Ishikawa (cell line): ENCODE measurements around the gene PRR5L.

Source experiments
- CEBPB ChIP-seq: IDR thresholded peaks from 2 replicates; pipeline ENCODE4 v1.6.1; 2012
- EGR1 ChIP-seq: IDR thresholded peaks from 2 replicates; pipeline ENCODE4 v1.6.1; 2012
- EP300 ChIP-seq: IDR thresholded peaks from 2 replicates; pipeline ENCODE4 v1.6.1; 2012; ENCODE audit warnings: borderline replicate concordance
- FOXM1 ChIP-seq: IDR thresholded peaks from 2 replicates; pipeline ENCODE4 v1.6.1; 2012; ENCODE audit warnings: low read depth, borderline replicate concordance
- TAF1 ChIP-seq: IDR thresholded peaks from 2 replicates; pipeline ENCODE4 v1.6.1; 2012; ENCODE audit warnings: low read depth, mild to moderate bottlenecking
- TCF12 ChIP-seq: IDR thresholded peaks from 2 replicates; pipeline ENCODE4 v1.6.1; 2012; ENCODE audit warnings: low read depth
- USF1 ChIP-seq: IDR thresholded peaks from 2 replicates; pipeline ENCODE4 v1.6.1; 2012
- YY1 ChIP-seq: IDR thresholded peaks from 2 replicates; pipeline ENCODE4 v1.6.1; 2012; ENCODE audit warnings: low read depth
- TF ChIP-seq, protein P1 (sequence below): IDR thresholded peaks from 2 replicates; pipeline ENCODE4 v1.6.1; 2012
- TF ChIP-seq, protein P2 (sequence below): IDR thresholded peaks from 2 replicates; pipeline ENCODE4 v1.6.1; 2012; ENCODE audit warnings: low read depth, mild to moderate bottlenecking

- no peak for TF ChIP-seq TCF12
- no peak for TF ChIP-seq USF1
- no peak for TF ChIP-seq FOXM1
- no peak for TF ChIP-seq YY1
- no peak for TF ChIP-seq TAF1
- TF ChIP-seq EP300: no peak
- TF ChIP-seq EGR1: no peak
- TF ChIP-seq, protein P1, sequence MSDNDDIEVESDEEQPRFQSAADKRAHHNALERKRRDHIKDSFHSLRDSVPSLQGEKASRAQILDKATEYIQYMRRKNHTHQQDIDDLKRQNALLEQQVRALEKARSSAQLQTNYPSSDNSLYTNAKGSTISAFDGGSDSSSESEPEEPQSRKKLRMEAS: no peak
- TF ChIP-seq CEBPB: no peak
- TF ChIP-seq, protein P2, sequence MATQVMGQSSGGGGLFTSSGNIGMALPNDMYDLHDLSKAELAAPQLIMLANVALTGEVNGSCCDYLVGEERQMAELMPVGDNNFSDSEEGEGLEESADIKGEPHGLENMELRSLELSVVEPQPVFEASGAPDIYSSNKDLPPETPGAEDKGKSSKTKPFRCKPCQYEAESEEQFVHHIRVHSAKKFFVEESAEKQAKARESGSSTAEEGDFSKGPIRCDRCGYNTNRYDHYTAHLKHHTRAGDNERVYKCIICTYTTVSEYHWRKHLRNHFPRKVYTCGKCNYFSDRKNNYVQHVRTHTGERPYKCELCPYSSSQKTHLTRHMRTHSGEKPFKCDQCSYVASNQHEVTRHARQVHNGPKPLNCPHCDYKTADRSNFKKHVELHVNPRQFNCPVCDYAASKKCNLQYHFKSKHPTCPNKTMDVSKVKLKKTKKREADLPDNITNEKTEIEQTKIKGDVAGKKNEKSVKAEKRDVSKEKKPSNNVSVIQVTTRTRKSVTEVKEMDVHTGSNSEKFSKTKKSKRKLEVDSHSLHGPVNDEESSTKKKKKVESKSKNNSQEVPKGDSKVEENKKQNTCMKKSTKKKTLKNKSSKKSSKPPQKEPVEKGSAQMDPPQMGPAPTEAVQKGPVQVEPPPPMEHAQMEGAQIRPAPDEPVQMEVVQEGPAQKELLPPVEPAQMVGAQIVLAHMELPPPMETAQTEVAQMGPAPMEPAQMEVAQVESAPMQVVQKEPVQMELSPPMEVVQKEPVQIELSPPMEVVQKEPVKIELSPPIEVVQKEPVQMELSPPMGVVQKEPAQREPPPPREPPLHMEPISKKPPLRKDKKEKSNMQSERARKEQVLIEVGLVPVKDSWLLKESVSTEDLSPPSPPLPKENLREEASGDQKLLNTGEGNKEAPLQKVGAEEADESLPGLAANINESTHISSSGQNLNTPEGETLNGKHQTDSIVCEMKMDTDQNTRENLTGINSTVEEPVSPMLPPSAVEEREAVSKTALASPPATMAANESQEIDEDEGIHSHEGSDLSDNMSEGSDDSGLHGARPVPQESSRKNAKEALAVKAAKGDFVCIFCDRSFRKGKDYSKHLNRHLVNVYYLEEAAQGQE: no peak
These were observed 25.4 kb upstream of the PRR5L start for GRCh38 chr11:36270701-36271100.
